NCI-H146 (cell line): ENCODE measurements around the gene CLRN3.

Experiments used
- DNase-seq: peaks from one replicate; lab custom pipeline; 2025; lab: John Stamatoyannopoulos, UW

CLRN3 gene

GRCh38 chr10:127899766-127900387, 7.1 kb upstream of the CLRN3 start:
- DNase-seq, result no peak

GRCh38 chr10:127897177-127897576, 4.4 kb upstream of the CLRN3 start:
- DNase-seq, result no peak

GRCh38 chr10:127896590-127896989, 3.8 kb upstream of the CLRN3 start:
- no peak for DNase-seq

GRCh38 chr10:127894146-127894545, 1.4 kb upstream of the CLRN3 start:
- no peak for DNase-seq

GRCh38 chr10:127890832-127891334, 1.9 kb downstream of the CLRN3 start:
- DNase-seq, result no peak

- no peak for DNase-seq
Observed at GRCh38 chr10:127890216-127890615, 2.5 kb downstream of the CLRN3 start.

GRCh38 chr10:127889605-127890195, 3.0 kb downstream of the CLRN3 start:
- no peak for DNase-seq

- no peak for DNase-seq
Observed at GRCh38 chr10:127888521-127889312, 4.0 kb downstream of the CLRN3 start.

- no peak for DNase-seq
Observed at GRCh38 chr10:127887541-127888415, 5.0 kb downstream of the CLRN3 start.

GRCh38 chr10:127886371-127887051, 6.2 kb downstream of the CLRN3 start:
- no peak for DNase-seq

- no peak for DNase-seq
Observed at GRCh38 chr10:127884501-127884900, 8.2 kb downstream of the CLRN3 start.

- DNase-seq, result no peak
Observed at GRCh38 chr10:127883516-127883915, 9.2 kb downstream of the CLRN3 start.

- DNase-seq, result no peak
Observed at GRCh38 chr10:127882801-127883459, 9.8 kb downstream of the CLRN3 start.

- DNase-seq, result no peak
Observed at GRCh38 chr10:127882391-127882790, 10.3 kb downstream of the CLRN3 start.

GRCh38 chr10:127881262-127881661, 11.5 kb downstream of the CLRN3 start:
- no peak for DNase-seq

- no peak for DNase-seq
Observed at GRCh38 chr10:127880557-127880956, 12.2 kb downstream of the CLRN3 start.

- no peak for DNase-seq
Observed at GRCh38 chr10:127878475-127879055, 14.2 kb downstream of the CLRN3 start.

- DNase-seq, result no peak
Observed at GRCh38 chr10:127877699-127878098, 15.0 kb downstream of the CLRN3 start.

- no peak for DNase-seq
Observed at GRCh38 chr10:127877116-127877515, 15.6 kb downstream of the CLRN3 start.

GRCh38 chr10:127875916-127876315, 16.8 kb downstream of the CLRN3 start:
- DNase-seq, result no peak

GRCh38 chr10:127875449-127875765, 17.3 kb downstream of the CLRN3 start:
- no peak for DNase-seq
